Neural crest cell (in vitro differentiated cells): Measurements from ENCODE around the gene ADPRM. TPM values are rescaled to one million over a fixed set of nuclear protein-coding genes. Genes with fewer than 3 reads are reported as not detected.

Source experiments
- DNase-seq: peaks from one replicate; pipeline ENCODE4 v3.0.0; 2021; ENCODE audit warnings: low read depth, mixed read lengths, low spot score
- H3K27ac Mint-ChIP-seq: one replicate; pipeline ENCODE4 v1.8.0; 2021; ENCODE audit warnings: mild to moderate bottlenecking, mixed read lengths; ENCODE audit not compliant: unreplicated experiment
- H3K27me3 Mint-ChIP-seq: 2 replicates; pipeline ENCODE4 v1.8.0; 2021; ENCODE audit warnings: low read depth, mild to moderate bottlenecking, mixed read lengths
- H3K36me3 Mint-ChIP-seq: 2 replicates; pipeline ENCODE4 v1.8.0; 2021; ENCODE audit warnings: low read depth, mild to moderate bottlenecking, mixed read lengths
- H3K4me1 Mint-ChIP-seq: 2 replicates; pipeline ENCODE4 v1.8.0; 2021; ENCODE audit warnings: mixed read lengths
- H3K4me3 Mint-ChIP-seq: one replicate; pipeline ENCODE4 v1.8.0; 2021; ENCODE audit warnings: mild to moderate bottlenecking, mixed read lengths
- H3K9me3 Mint-ChIP-seq: 2 replicates; pipeline ENCODE4 v1.8.0; 2021; ENCODE audit warnings: mixed read lengths
- total RNA-seq: library from RNA; stranded (reverse); gene quantifications from 2 replicates; pipeline ENCODE4 v1.2.1, GENCODE V29; 2021
- TF ChIP-seq, protein P1 (sequence below): fragments of 200-600 bp; sonication (generic); conservative IDR thresholded peaks from 2 replicates; pipeline ENCODE4 v1.5.0; 2021; ENCODE audit warnings: antibody characterized with exemption, mild to moderate bottlenecking

The ADPRM gene
- total RNA-seq, 1 donor from 2014 or later = 9.8 TPM

DNA sequence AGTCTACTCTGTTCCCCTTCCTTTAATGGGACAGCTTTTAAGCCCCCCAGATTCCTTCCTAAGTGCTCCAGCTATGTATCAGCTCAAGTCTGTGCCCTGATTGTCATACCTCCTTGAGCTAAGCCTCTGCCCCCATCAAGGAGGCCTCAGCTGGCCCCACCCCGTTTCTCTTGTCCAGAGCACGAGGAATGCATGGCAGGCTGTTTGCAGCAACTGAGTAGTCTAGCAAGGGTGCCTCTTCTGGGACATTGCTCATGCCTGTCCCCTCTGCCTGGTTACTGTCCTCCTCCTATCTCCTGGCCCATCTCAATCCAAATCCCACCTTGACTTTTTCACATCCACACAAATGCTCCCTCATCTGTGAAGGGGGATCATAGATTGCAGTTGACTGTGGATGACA, 60.3 kb downstream of the ADPRM start:
- TF ChIP-seq, protein P1, sequence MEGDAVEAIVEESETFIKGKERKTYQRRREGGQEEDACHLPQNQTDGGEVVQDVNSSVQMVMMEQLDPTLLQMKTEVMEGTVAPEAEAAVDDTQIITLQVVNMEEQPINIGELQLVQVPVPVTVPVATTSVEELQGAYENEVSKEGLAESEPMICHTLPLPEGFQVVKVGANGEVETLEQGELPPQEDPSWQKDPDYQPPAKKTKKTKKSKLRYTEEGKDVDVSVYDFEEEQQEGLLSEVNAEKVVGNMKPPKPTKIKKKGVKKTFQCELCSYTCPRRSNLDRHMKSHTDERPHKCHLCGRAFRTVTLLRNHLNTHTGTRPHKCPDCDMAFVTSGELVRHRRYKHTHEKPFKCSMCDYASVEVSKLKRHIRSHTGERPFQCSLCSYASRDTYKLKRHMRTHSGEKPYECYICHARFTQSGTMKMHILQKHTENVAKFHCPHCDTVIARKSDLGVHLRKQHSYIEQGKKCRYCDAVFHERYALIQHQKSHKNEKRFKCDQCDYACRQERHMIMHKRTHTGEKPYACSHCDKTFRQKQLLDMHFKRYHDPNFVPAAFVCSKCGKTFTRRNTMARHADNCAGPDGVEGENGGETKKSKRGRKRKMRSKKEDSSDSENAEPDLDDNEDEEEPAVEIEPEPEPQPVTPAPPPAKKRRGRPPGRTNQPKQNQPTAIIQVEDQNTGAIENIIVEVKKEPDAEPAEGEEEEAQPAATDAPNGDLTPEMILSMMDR = no peak
- H3K27me3 Mint-ChIP-seq = peaks cover 21% of the 10 kb centered on the region
- no peaks in the 10 kb centered on the region for H3K36me3 Mint-ChIP-seq
- DNase-seq = no peak
- H3K9me3 Mint-ChIP-seq = no peaks in the 10 kb centered on the region
- H3K27ac Mint-ChIP-seq = no peak overlapping the region
- no peak overlapping the region for H3K4me3 Mint-ChIP-seq
- peaks cover 20% of the 10 kb centered on the region for H3K4me1 Mint-ChIP-seq

DNA sequence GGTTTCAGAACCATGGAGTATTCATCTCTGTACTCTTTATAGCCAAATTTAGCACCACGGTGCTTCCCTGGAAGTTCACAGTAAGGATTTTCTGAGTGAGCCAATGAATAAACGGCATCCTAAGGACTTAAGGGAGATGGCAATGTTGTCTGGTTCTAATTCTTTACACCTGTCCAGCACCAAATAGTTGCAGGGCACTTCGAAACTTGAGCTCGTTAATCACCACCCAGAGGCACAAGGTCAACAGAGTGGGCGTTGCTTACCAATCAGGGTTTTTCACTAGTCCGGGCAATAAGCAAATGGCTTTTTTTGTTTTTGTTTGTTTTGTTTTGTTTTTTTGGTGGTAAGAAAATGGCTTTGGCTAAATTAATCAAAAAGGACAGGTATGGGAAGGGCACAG, 60.7 kb downstream of the ADPRM start:
- Mint-ChIP-seq H3K36me3 (no peaks in the 10 kb centered on the region), H3K4me1 (peaks cover 20% of the 10 kb centered on the region), H3K9me3 (no peaks in the 10 kb centered on the region), H3K27ac (no peak overlapping the region), H3K27me3 (peaks cover 21% of the 10 kb centered on the region), H3K4me3 (no peak overlapping the region)
- DNase-seq = no peak
- TF ChIP-seq, protein P1 = no peak

Other genes with a start within 250 kb of the ADPRM start
- not detected in 2 replicates for gene MYH4, start 228.0 kb upstream of the ADPRM start, total RNA-seq
- not detected in 2 replicates for gene MYH1, start 179.1 kb upstream of the ADPRM start, total RNA-seq
- 0.05 and 0.37 TPM in 2 replicates for gene MYH2, start 147.9 kb upstream of the ADPRM start, total RNA-seq
- gene MYH3, start 40.3 kb upstream of the ADPRM start, total RNA-seq = 3.6 and 3.8 TPM in 2 replicates
- 32.5 and 36.2 TPM in 2 replicates for gene SCO1, start 61 bp upstream of the ADPRM start, total RNA-seq
- gene TMEM220, start 32.4 kb downstream of the ADPRM start, total RNA-seq = 5.0 and 5.1 TPM in 2 replicates
- not detected in 2 replicates for gene TMEM238L, start 106.5 kb downstream of the ADPRM start, total RNA-seq
- gene PIRT, start 140.5 kb downstream of the ADPRM start, total RNA-seq = 0.07 and 0.09 TPM in 2 replicates